ENCODE data around the gene TMEM236. TPM values are rescaled to one million over a fixed set of nuclear protein-coding genes. Genes with fewer than 3 reads are reported as not detected.

The TMEM236 gene
- total and polyA plus RNA-seq, 8 donors, result 0.21 to 2.8 (median 0.50) TPM

GRCh38 chr10:17836942-17837341 lies 84.9 kb downstream of the TMEM236 start:
- Histone ChIP-seq H3K27ac (peak overlapping the region in 1 of 2 donors; percentile 13), H3K4me1 (peaks cover 0 to 32% of the 10 kb centered on the region in 2 donors), H3K27me3 (no peaks in the 10 kb centered on the region), H3K4me3 (peak overlapping the region; percentile 2), H3K36me3 (no peaks in the 10 kb centered on the region), H3K9me3 (no peaks in the 10 kb centered on the region)
- TF ChIP-seq, protein P1, sequence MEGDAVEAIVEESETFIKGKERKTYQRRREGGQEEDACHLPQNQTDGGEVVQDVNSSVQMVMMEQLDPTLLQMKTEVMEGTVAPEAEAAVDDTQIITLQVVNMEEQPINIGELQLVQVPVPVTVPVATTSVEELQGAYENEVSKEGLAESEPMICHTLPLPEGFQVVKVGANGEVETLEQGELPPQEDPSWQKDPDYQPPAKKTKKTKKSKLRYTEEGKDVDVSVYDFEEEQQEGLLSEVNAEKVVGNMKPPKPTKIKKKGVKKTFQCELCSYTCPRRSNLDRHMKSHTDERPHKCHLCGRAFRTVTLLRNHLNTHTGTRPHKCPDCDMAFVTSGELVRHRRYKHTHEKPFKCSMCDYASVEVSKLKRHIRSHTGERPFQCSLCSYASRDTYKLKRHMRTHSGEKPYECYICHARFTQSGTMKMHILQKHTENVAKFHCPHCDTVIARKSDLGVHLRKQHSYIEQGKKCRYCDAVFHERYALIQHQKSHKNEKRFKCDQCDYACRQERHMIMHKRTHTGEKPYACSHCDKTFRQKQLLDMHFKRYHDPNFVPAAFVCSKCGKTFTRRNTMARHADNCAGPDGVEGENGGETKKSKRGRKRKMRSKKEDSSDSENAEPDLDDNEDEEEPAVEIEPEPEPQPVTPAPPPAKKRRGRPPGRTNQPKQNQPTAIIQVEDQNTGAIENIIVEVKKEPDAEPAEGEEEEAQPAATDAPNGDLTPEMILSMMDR (IDR thresholded peaks at IDR 0.05), result no peak
- peak in 3 of 4 donors; percentile 27 to 49 (median 34) for DNase-seq
- peak; percentile 86 for ATAC-seq
- intact Hi-C loops (cut with DNase I), result no loop called here

DNA sequence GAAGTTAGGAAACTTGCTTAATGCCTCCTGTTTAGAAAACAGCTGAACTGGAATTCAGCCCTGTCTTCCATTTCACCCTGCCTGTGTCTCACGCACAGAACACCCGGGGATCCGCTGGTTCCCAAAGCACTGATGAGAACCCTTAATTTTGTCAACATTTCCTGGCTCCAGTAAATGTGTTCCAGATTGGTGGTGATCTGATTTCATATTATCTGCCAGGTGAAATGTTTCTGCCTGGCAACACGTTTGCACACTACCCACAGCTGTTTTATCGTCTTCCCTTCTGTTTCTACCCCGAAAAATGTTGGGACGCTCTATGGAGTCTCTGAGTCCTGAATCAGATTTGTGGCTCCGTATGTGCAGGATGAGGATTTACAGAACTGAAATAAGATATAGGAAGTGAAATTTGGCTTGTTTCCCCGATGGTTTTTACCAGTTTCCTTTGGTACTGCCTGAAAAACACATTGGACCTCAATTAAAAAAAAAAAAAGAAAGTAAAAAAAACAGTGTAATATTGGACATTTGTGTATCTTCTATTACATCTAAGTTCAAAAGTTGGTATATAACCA lies 86.2 kb downstream of the TMEM236 start:
- no peaks in the 10 kb centered on the region for H3K9me3 ChIP-seq
- H3K4me3 ChIP-seq, result no peak overlapping the region
- DNase-seq, result no peak
- H3K27ac ChIP-seq, result no peak overlapping the region
- ATAC-seq, result no peak
- H3K4me1 ChIP-seq, result peaks cover 0 to 39% of the 10 kb centered on the region in 2 donors
- intact Hi-C loops (cut with DNase I), result no loop called here
- TF ChIP-seq, protein P1 (IDR thresholded peaks at IDR 0.05), result no peak
- no peaks in the 10 kb centered on the region for H3K36me3 ChIP-seq
- no peaks in the 10 kb centered on the region for H3K27me3 ChIP-seq

- TF ChIP-seq, protein P1 (IDR thresholded peaks at IDR 0.05), result no peak
- intact Hi-C loops (cut with DNase I), result loop anchor here in 1 of 2 donors (10.0 kb wide), 1 partner anchor 374 kb away; no protein-coding TSS in a partner anchor
- DNase-seq (no peak), ATAC-seq (no peak)
- peaks cover 0 to 32% of the 10 kb centered on the region in 2 donors for H3K4me1 ChIP-seq
- H3K36me3 ChIP-seq, result no peaks in the 10 kb centered on the region
- no peaks in the 10 kb centered on the region for H3K27me3 ChIP-seq
- H3K9me3 ChIP-seq, result no peaks in the 10 kb centered on the region
- no peak overlapping the region for H3K4me3 ChIP-seq
- H3K27ac ChIP-seq, result no peak overlapping the region
Measured at GRCh38 chr10:17841050-17841449, 89.0 kb downstream of the TMEM236 start.

DNA sequence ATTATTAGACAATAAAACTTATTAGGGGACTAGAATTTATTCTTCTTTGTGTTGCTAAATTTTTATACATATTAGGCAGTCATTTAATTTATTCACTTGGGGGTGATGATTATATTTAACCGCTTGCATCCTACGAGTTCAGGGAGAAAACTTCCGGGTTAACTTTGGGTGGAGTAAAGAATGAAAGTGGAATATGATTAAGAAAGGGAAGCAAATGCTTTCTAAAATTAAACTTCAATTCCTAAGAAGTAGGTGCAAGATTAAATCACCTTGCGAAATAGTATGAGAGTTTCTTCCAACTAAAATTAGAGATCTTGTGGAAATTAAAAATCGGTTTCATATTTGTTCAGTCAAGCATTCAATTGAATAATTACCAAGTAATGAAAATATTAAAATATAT lies 90.6 kb downstream of the TMEM236 start:
- intact Hi-C loops (cut with DNase I), result loop anchor here in 1 of 2 donors (10.0 kb wide), 1 partner anchor 372 kb away; no protein-coding TSS in a partner anchor
- TF ChIP-seq, protein P1 (IDR thresholded peaks at IDR 0.05), result no peak
- no peak overlapping the region for H3K4me3 ChIP-seq
- no peaks in the 10 kb centered on the region for H3K27me3 ChIP-seq
- ATAC-seq, result no peak
- no peak overlapping the region for H3K27ac ChIP-seq
- H3K36me3 ChIP-seq, result no peaks in the 10 kb centered on the region
- DNase-seq, result no peak
- no peaks in the 10 kb centered on the region for H3K9me3 ChIP-seq
- peaks cover 0 to 18% of the 10 kb centered on the region in 2 donors for H3K4me1 ChIP-seq

DNA sequence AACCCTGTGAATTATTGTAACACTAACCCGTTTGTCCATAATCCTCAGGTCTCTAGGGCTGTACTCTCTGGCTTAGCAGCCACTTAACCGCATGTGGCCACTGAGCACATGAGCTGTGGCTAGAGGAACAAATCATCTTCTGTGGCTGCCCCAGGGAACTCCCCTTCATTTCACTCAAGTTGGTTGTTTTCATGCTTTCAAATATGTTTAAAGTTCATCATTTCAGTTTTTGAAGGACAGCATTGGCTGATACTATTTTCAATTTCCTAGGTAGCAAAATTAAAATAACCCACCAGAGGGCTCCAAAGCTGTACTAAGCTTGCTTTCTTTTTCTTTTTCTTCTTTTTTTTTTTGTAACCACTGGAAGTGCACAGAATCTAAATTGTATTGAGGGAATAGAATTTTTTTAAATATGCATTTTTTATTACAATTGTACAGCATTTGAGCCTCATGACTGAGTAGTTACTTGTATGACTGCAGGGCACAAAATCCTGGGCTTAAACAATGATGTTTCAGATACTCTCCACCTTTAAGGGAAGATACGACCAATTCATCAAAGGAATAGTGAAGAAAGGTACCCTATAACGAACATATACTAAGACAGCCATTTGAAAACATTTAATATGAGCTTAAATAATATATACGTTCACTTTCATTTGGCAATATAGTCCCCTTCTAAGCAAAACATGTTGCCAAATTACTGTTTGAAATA lies 95.7 kb downstream of the TMEM236 start:
- H3K36me3 ChIP-seq, result no peaks in the 10 kb centered on the region
- H3K27ac ChIP-seq, result no peak overlapping the region
- H3K4me3 ChIP-seq, result no peak overlapping the region
- intact Hi-C loops (cut with DNase I), result loop anchor here in 1 of 2 donors (10.0 kb wide), 1 partner anchor 367 kb away; no protein-coding TSS in a partner anchor
- TF ChIP-seq, protein P1 (IDR thresholded peaks at IDR 0.05), result peak in 1 of 2 donors; percentile 36
- ATAC-seq, result peak; percentile 41
- DNase-seq, result peak in 1 of 4 donors; percentile 41
- H3K4me1 ChIP-seq, result no peaks in the 10 kb centered on the region
- H3K9me3 ChIP-seq, result no peaks in the 10 kb centered on the region
- no peaks in the 10 kb centered on the region for H3K27me3 ChIP-seq

Measured in left lung (tissue), 10 donors.